HCT116 (cell line): ENCODE data around the gene TTC6. TPM values are rescaled to one million over a fixed set of nuclear protein-coding genes. Genes with fewer than 3 reads are reported as not detected.

Experiments used
- ATAC-seq: fragments of 200-7000 bp; cut with Tn5 transposase; 2 replicates; pipeline ENCODE4 v1.9.1; 2020; ENCODE audit warnings: mild to moderate bottlenecking, moderate library complexity
- BruUV-seq: library from RNA; stranded (reverse); fragments of 400-500 nt; replicated peaks from 2 replicates; lab custom pipeline; 2021; lab: Mats Ljungman, UMichigan
- CTCF ChIA-PET: fragments of 300-600 bp; sonication (Branson Sonifier 250); formaldehyde crosslinking; loops from one replicate; lab custom pipeline; 2021; ENCODE audit warnings: antibody characterized with exemption; lab: Charles Lee
- POLR2A ChIA-PET: fragments of 300-600, 350-600 bp; sonication (Branson Sonifier 250); formaldehyde crosslinking; loops from one replicate; lab custom pipeline; 2021; ENCODE audit warnings: antibody characterized with exemption; lab: Charles Lee
- RAD21 ChIA-PET, 2 experiments: fragments of 300-600 bp; sonication (Branson Sonifier 250); formaldehyde crosslinking; loops; one replicate each; lab custom pipeline; 2023; ENCODE audit warnings: low total read pairs in 2 of 2; ENCODE audit not compliant: uncharacterized antibody in 2 of 2, unreplicated experiment in 2 of 2, low non-redundant PET in 1 of 2; lab: Charles Lee
- DNase-seq: peaks from one replicate; pipeline ENCODE4 v3.0.0-alpha.2; 2010; ENCODE audit warnings: low read depth, low spot score
- H2AFZ ChIP-seq: fragments of 200-600 bp; shearing (Covaris generic), sonication (generic); 2 replicates; pipeline ENCODE4 v1.6.1; 2017; ENCODE audit warnings: low read depth, mixed run types, mixed read lengths, antibody characterized with exemption, low read length; ENCODE audit not compliant: poor library complexity, severe bottlenecking
- H3K27ac ChIP-seq: 2 replicates; pipeline ENCODE4 v1.5.1; 2012; ENCODE audit warnings: low read depth, low read length
- H3K27me3 ChIP-seq: fragments of 200-600 bp; sonication (generic); 2 replicates; pipeline ENCODE4 v1.6.1; 2016; ENCODE audit warnings: mixed run types, low read length, mixed read lengths; ENCODE audit not compliant: insufficient read depth
- H3K36me3 ChIP-seq, 2 experiments: fragments of 200-500 bp in 1 of 2; fragments of 200-600 bp in 1 of 2; sonication (Bioruptor generic) in 1 of 2; sonication (generic) in 1 of 2; 2 replicates each; pipeline versions ENCODE4 v1.5.1 to v1.6.1; 2014 to 2016; ENCODE audit warnings: low read length in 2 of 2, inconsistent platforms in 1 of 2, mixed read lengths in 1 of 2, mixed run types in 1 of 2; ENCODE audit not compliant: insufficient read depth in 2 of 2, control insufficient read depth in 1 of 2
- H3K4me1 ChIP-seq, 2 experiments: fragments of 200-600 bp in 1 of 2; sonication (generic) in 1 of 2; 2 replicates each; pipeline versions ENCODE4 v1.5.1 to v1.6.1; 2012 to 2017; ENCODE audit warnings: low read length in 2 of 2, inconsistent platforms in 1 of 2, mild to moderate bottlenecking in 1 of 2, mixed read lengths in 1 of 2, mixed run types in 1 of 2, moderate library complexity in 1 of 2; ENCODE audit not compliant: insufficient read depth in 2 of 2, control insufficient read depth in 1 of 2
- H3K4me2 ChIP-seq: fragments of 200-600 bp; sonication (generic); 2 replicates; pipeline ENCODE4 v1.6.1; 2017; ENCODE audit warnings: mixed run types, low read length, mixed read lengths
- H3K4me3 ChIP-seq, 2 experiments: fragments of 200-600 bp in 1 of 2; sonication (generic) in 1 of 2; replicated peaks in 1 of 2; 2 replicates each; pipeline ENCODE4 v1.5.1; 2011 to 2016; ENCODE audit warnings: low read length in 2 of 2, control low read depth in 1 of 2, low read depth in 1 of 2, mild to moderate bottlenecking in 1 of 2, mixed read lengths in 1 of 2, mixed run types in 1 of 2
- H3K79me2 ChIP-seq: fragments of 200-600 bp; sonication (generic); 2 replicates; pipeline ENCODE4 v1.6.1; 2017; ENCODE audit warnings: mild to moderate bottlenecking, mixed run types, low read length, moderate library complexity, mixed read lengths; ENCODE audit not compliant: insufficient read depth
- H3K9ac ChIP-seq: fragments of 200-600 bp; sonication (generic); 2 replicates; pipeline ENCODE4 v1.6.1; 2016; ENCODE audit warnings: low read length, mixed read lengths
- H3K9me2 ChIP-seq: fragments of 200-600 bp; sonication (generic), shearing (Covaris generic); 2 replicates; pipeline ENCODE4 v1.6.1; 2017; ENCODE audit warnings: mixed run types, mild to moderate bottlenecking, moderate library complexity; ENCODE audit not compliant: insufficient read depth
- H3K9me3 ChIP-seq, 2 experiments: fragments of 200-500 bp in 1 of 2; fragments of 200-600 bp in 1 of 2; sonication (Bioruptor generic) in 1 of 2; sonication (generic) in 1 of 2; 2 replicates each; pipeline ENCODE4 v1.6.1; 2014 to 2017; ENCODE audit warnings: low read length in 2 of 2, mixed read lengths in 2 of 2, inconsistent platforms in 1 of 2, low read depth in 1 of 2, mild to moderate bottlenecking in 1 of 2, mixed run types in 1 of 2, moderate library complexity in 1 of 2; ENCODE audit not compliant: control insufficient read depth in 1 of 2, insufficient read depth in 1 of 2
- H4K20me1 ChIP-seq: fragments of 200-600 bp; sonication (generic), shearing (Covaris generic); 2 replicates; pipeline ENCODE4 v1.6.1; 2017; ENCODE audit warnings: mixed run types, mild to moderate bottlenecking, moderate library complexity; ENCODE audit not compliant: insufficient read depth
- EZH2phosphoT487 ChIP-seq: fragments of 200-600 bp; IDR thresholded peaks from 2 replicates; pipeline ENCODE4 v1.6.1; 2018; ENCODE audit warnings: antibody characterized with exemption, borderline replicate concordance
- SIN3A ChIP-seq: IDR thresholded peaks from 2 replicates; pipeline ENCODE4 v1.6.1; 2012; ENCODE audit warnings: low read depth
- YY1 ChIP-seq: IDR thresholded peaks from 2 replicates; pipeline ENCODE4 v1.6.1; 2011; ENCODE audit warnings: low read length, low read depth, moderate library complexity, mild to moderate bottlenecking; ENCODE audit not compliant: insufficient replicate concordance; ENCODE audit errors: extremely low read depth
- intact Hi-C: fragments of 100-400 bp; cut with micrococcal nuclease; formaldehyde crosslinking; loops from 2 replicates; pipeline ENCODE4 v1.10.0; 2022
- total RNA-seq: library from RNA; stranded (reverse); gene quantifications from one replicate; pipeline ENCODE4 v1.2.1, GENCODE V29; 2021; ENCODE audit not compliant: unreplicated experiment
- TF ChIP-seq, protein P1 (sequence below): IDR thresholded peaks from 2 replicates; pipeline ENCODE4 v1.6.1; 2012
- TF ChIP-seq, protein P2 (sequence below): IDR thresholded peaks from 2 replicates; pipeline ENCODE4 v1.6.1; 2012; ENCODE audit warnings: low read depth

The TTC6 gene
- total RNA-seq, 1 experiment from 2014 or later = 0.10 TPM

- no peaks in the 10 kb centered on the region for H4K20me1 ChIP-seq
- no peak overlapping the region for H3K9ac ChIP-seq
- H3K27ac ChIP-seq = no peak overlapping the region
- TF ChIP-seq, protein P1, sequence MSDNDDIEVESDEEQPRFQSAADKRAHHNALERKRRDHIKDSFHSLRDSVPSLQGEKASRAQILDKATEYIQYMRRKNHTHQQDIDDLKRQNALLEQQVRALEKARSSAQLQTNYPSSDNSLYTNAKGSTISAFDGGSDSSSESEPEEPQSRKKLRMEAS = no peak
- no peak for TF ChIP-seq YY1
- no peak for TF ChIP-seq SIN3A
- no peak for TF ChIP-seq EZH2phosphoT487
- TF ChIP-seq, protein P2, sequence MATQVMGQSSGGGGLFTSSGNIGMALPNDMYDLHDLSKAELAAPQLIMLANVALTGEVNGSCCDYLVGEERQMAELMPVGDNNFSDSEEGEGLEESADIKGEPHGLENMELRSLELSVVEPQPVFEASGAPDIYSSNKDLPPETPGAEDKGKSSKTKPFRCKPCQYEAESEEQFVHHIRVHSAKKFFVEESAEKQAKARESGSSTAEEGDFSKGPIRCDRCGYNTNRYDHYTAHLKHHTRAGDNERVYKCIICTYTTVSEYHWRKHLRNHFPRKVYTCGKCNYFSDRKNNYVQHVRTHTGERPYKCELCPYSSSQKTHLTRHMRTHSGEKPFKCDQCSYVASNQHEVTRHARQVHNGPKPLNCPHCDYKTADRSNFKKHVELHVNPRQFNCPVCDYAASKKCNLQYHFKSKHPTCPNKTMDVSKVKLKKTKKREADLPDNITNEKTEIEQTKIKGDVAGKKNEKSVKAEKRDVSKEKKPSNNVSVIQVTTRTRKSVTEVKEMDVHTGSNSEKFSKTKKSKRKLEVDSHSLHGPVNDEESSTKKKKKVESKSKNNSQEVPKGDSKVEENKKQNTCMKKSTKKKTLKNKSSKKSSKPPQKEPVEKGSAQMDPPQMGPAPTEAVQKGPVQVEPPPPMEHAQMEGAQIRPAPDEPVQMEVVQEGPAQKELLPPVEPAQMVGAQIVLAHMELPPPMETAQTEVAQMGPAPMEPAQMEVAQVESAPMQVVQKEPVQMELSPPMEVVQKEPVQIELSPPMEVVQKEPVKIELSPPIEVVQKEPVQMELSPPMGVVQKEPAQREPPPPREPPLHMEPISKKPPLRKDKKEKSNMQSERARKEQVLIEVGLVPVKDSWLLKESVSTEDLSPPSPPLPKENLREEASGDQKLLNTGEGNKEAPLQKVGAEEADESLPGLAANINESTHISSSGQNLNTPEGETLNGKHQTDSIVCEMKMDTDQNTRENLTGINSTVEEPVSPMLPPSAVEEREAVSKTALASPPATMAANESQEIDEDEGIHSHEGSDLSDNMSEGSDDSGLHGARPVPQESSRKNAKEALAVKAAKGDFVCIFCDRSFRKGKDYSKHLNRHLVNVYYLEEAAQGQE = no peak
- TF ChIP-seq, all 23 proteins: peak for 0
- ChIA-PET POLR2A (no interaction called here), RAD21 (no interaction called here), CTCF (no interaction called here)
- DNase-seq = no peak
- Histone ChIP-seq H3K9me2 (no peaks in the 10 kb centered on the region), H3K4me3 (no peak overlapping the region), H2AFZ (no peak overlapping the region), H3K27me3 (peaks cover 21% of the 10 kb centered on the region; the same call in 1 of the 2 replicates), H3K36me3 (no peaks in the 10 kb centered on the region), H3K9me3 (no peaks in the 10 kb centered on the region), H3K4me2 (no peak overlapping the region), H3K79me2 (no peaks in the 10 kb centered on the region), H3K4me1 (no peaks in the 10 kb centered on the region)
- intact Hi-C loops = no loop called here
- no peak for ATAC-seq
- no TSS peak for BruUV-seq
Observed at GRCh38 chr14:37601865-37602264, 6.4 kb downstream of the TTC6 start.
